SJSA1 (cell line): ENCODE results near the gene CHD2. TPM values are rescaled to one million over a fixed set of nuclear protein-coding genes. Genes with fewer than 3 reads are reported as not detected.
"Not testable (repeated sequence)": the region's sequence is repeated elsewhere in the genome, so short reads cannot be mapped to it uniquely, and the experiment has no call there.

Source experiments
- DNase-seq, 2 experiments: peaks; one replicate each; pipeline ENCODE4 v3.0.0-alpha.2; 2015 to 2020; ENCODE audit warnings: low spot score in 2 of 2, low read depth in 1 of 2
- H3K27ac ChIP-seq: fragments of 250-450 bp; sonication (Bioruptor Pico); 2 replicates; pipeline ENCODE4 v1.5.1; 2020; ENCODE audit warnings: mild to moderate bottlenecking, moderate library complexity
- H3K27me3 ChIP-seq: fragments of 250-450 bp; sonication (Bioruptor Pico); replicated peaks from 2 replicates; pipeline ENCODE4 v1.5.1; 2020; ENCODE audit warnings: mild to moderate bottlenecking, moderate library complexity
- H3K36me3 ChIP-seq: fragments of 250-450 bp; sonication (Bioruptor Pico); 2 replicates; pipeline ENCODE4 v1.5.1; 2020; ENCODE audit warnings: mild to moderate bottlenecking
- H3K4me1 ChIP-seq: fragments of 250-450 bp; sonication (Bioruptor Pico); replicated peaks from 2 replicates; pipeline ENCODE4 v1.6.1; 2021; ENCODE audit warnings: mild to moderate bottlenecking
- H3K4me3 ChIP-seq: fragments of 250-450 bp; sonication (Bioruptor Pico); 2 replicates; pipeline ENCODE4 v1.5.1; 2020; ENCODE audit warnings: mild to moderate bottlenecking
- H3K9me3 ChIP-seq: fragments of 250-450 bp; sonication (Bioruptor Pico); replicated peaks from 2 replicates; pipeline ENCODE4 v1.5.1; 2020; ENCODE audit warnings: mild to moderate bottlenecking
- total RNA-seq: library from RNA; depleted of rRNA; stranded (reverse); fragments of >200 nt; shearing (Covaris generic); gene quantifications from 2 replicates; pipeline ENCODE4 v1.2.3, GENCODE V29; 2014

The CHD2 gene
- total RNA-seq, 1 experiment from 2014 or later = 37.6 TPM

DNA sequence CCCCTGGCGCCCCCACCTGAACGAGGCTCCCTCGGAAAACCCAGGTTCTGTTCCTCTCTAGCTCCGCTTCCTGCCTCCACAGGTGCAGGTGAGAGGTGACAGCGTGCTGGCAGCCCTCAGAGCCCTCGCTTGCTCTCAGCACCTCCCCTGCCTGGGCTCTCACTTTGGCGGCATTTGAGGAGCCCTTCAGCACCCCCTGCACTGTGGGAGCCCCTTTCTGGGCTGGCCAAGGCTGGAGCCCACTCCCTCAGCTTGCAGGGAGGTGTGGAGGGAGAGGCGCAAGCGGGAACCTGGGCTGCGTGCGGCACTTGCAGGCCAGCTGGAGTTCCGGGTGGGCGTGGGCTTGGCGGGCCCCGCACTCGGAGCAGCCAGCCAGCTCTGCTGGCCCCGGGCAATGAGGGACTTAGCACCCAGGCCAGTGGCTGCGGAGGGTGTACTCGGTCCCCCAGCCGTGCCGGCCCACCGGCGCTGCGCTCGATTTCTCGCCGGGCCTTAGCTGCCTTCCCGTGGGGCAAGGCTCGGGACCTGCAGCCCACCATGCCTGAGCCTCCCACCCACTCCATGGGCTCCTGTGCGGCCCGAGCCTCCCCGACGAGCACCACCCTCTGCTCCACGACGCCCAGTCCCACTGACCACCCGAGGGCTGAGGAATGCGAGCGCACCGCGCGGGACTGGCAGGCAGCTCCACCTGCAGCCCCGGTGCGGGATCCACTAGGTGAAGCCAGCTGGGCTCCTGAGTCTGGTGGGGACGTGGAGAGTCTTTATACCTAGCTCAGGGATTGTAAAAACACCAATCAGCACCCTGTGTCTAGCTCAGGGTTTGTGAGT, 131.6 kb downstream of the CHD2 start:
- H3K4me3 ChIP-seq, H3K9me3 ChIP-seq, DNase-seq, H3K27me3 ChIP-seq, H3K27ac ChIP-seq: not testable (repeated sequence)
- peaks cover 13% of the 10 kb centered on the region for H3K4me1 ChIP-seq
- H3K36me3 ChIP-seq = peaks cover 21% of the 10 kb centered on the region

DNA sequence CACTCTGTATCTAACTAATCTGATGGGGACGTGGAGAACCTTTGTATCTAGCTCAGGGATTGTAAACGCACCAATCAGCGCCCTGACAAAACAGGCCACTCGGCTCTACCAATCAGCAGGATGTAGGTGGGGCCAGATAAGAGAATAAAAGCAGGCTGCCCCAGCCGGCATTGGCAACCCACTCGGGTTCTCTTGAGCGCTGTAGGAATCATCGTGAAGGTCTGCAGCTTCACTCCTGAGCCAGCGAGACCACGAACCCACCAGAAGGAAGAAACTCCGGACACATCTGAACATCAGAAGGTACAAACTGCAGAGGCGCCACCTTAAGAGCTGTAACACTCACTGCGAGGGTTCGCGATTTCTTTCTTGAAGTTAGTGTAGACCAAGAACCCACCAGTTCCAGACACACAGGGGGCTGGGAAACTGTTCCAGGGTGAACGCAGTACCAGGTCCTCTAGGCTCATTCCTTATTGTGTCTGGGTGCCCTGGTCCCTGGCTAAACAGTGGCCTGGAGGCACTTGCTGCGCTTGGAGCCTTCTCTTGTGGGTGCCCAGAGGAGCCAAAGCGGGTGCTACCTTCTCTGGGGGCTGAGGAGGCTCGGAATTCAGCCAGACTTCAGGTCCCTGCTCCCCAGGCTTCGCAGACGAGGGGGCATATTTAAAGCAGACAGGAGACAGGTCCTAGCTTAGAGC, 132.5 kb downstream of the CHD2 start:
- H3K27me3 ChIP-seq, H3K9me3 ChIP-seq, H3K4me3 ChIP-seq, H3K27ac ChIP-seq: not testable (repeated sequence)
- Histone ChIP-seq H3K36me3 (peaks cover 12% of the 10 kb centered on the region), H3K4me1 (peaks cover 21% of the 10 kb centered on the region)
- peak in 1 of 2 experiments; percentile 36 for DNase-seq

DNA sequence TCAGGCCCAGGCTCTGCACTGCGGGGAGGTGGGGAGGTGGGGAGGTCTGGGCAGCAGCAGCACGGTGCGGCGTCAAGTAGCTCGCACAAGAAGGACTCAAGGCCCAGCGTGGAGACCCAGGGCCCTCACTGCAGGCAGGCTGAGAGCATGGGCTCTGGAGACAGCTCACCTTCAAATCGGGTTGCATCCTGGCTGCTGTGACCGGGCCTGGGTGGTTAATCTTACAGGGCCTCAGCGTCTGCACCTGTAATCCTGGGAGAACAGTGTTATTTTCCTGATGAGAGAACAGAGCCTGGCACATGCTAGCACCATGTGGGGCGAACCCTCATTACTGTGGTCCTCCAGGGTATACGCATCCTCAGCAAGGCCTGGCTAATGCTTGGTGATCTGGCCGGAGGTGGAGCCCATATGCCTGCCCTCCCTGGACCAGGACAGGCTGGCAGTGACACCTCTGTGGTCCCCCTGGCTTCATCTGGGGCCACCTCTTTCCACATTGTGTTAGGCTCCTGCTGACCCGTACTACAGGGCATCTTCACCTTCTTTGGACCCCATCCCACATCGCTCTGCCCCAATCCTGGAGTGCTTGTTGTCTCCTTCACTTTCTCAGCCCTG, 133.4 kb downstream of the CHD2 start:
- Histone ChIP-seq H3K4me3 (no peak overlapping the region), H3K36me3 (peaks cover 4% of the 10 kb centered on the region; the same call in 1 of the 2 replicates), H3K27ac (no peak overlapping the region), H3K4me1 (peaks cover 21% of the 10 kb centered on the region), H3K27me3 (no peaks in the 10 kb centered on the region), H3K9me3 (no peaks in the 10 kb centered on the region)
- peak in 1 of 2 experiments; percentile 31 for DNase-seq

DNA sequence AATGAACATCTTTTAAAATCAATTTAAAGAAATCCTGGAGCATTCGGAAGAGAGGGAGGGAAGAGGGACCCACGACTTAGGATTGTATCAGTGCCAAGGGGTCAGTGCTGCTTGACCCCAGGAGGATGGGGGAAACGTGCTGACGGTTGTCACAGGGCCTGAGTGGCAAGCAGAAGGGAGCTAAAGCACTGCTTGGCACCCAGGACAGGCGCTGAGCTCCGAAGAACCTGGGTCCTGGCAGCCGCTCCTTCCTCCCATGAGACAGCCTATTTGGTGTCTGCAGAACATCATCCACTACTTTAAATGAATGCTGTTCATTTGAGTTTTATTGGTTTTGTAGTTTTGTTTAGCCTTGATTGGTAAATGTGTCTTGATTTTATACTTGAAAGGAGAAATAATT, 134.4 kb downstream of the CHD2 start:
- Histone ChIP-seq H3K27me3 (no peaks in the 10 kb centered on the region), H3K4me1 (peaks cover 20% of the 10 kb centered on the region)

DNA sequence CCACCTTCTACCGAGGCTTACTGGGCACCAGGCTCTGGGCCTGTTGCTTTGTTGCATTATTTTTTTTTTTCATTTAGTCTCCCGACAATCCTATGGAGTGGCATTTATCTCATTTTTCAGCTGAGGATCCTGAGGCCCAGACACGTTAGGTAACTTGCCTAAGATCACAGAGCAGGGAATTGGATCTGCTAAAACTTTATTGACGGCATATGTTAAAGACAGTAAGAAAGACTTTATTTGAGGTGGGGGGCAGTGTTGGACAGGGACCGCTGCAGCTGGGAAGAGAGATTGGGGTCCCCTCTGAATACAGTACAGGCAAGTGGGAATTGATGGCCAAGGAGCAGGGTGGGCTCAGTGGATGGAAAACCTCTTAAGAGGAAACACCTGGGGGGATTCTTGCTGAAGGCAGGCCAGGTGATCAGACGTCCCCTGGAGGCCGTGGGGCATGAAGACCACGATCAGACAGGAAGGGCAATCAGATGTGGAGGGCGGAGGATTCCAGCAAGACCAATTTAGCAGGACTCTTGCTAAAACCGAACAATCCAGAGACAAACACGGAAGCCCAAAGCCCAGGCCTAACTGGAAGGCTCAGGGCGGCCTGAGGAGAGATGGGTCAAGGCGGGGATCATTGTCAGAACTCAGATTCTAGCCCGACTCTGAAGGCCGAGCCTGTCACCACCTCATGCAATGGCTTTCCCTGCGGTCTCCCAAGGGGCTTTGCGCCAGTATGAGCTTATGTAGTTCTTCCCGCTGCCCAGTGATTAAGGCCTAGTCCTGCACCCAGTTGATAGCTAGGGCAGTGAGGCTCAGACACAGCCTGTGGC, 135.2 kb downstream of the CHD2 start:
- no peak overlapping the region for H3K27ac ChIP-seq
- H3K27me3 ChIP-seq = no peaks in the 10 kb centered on the region
- no peaks in the 10 kb centered on the region for H3K9me3 ChIP-seq
- H3K4me3 ChIP-seq = no peak overlapping the region
- DNase-seq = no peak
- H3K4me1 ChIP-seq = peaks cover 21% of the 10 kb centered on the region
- H3K36me3 ChIP-seq = no peaks in the 10 kb centered on the region

More for the DNA sequence above, 134.4 kb downstream of the CHD2 start:
- Histone ChIP-seq H3K9me3 (no peaks in the 10 kb centered on the region), H3K27ac (no peak overlapping the region), H3K4me3 (no peak overlapping the region), H3K36me3 (no peaks in the 10 kb centered on the region)
- no peak for DNase-seq

DNA sequence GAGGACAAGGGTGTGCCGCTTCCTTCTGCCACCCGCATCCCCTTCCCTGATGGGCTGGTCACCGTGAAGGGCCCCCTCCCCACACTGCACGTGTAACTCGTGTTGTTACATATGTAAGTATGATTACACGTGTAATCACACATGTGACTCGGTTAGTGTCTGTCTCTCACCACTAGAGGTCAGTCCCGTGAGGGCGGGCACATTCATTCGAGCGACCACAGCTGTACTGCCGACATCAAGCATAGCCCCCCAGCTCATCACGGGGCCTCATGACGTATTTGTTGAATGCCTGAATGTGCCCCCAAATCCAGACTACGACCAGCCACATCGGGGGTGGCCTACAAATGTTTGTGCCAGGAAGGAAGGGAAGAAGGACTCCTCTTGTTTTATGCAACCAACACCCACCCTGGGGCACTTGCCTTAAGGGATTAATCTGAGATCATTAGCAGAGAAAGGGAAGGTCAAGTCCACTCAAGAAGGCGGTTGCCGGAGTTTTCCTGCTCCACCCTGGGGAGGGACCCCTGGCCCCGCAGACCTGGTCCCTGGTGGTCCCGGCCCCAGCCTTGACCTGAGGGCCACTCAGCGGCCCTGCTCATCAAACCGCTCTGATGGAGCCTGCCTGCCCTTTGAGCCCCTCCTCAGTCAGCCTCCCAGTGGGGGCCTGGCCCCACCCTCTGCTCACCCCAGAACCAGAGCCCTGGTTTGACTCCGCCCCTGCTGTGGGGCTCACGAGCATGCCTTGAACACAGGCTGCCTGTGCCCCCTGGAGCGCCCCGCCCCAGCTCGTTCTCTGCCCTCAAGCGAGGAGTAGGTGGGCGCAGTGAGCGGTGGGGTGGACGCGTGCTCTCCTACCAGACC, 136.1 kb downstream of the CHD2 start:
- no peak overlapping the region for H3K27ac ChIP-seq
- DNase-seq = no peak

DNA sequence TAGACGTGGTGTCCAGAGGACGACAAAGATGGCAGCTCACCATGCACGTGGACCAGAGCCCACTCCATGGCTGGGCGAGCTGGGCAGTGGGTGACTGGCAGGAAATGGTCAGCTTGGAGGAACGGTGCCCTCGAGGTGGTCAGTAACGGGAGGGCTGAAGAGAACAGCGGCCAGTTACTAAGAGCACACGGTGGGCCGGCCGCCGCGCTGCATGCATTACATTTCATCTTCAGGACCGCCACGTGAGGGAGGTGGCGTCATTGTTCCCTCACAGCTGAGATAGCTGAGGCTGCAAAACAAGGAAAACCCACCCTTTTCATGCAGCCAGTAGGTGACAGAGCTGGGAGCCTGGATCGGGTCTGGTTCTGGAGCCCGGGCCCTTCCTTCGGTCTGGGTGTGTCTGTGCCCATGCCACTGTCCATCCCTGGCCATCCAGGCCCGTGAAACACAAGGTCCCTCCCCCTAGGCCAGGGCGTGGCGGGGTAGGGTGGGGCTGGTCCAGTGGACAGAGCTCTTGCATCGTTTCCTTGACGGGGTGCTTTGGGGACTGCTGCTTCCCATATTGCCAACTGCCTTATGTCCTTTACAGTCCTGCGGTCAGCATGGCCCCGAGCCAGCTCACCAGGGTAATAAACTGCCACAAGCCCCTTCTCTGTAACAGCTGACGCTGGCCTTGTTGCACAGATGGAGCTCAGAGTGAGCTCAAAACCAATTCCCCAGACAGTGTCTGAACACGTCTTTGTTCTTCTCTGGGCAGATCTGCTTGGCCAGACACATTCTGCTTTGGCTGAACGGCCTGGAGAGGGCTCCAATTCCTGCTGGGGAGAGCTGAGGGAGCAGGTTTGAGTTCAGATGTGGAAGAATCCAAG, 137.1 kb downstream of the CHD2 start:
- peak in 1 of 2 experiments; percentile 39 for DNase-seq
- Histone ChIP-seq H3K4me3 (no peak overlapping the region), H3K9me3 (no peaks in the 10 kb centered on the region), H3K27ac (no peak overlapping the region), H3K27me3 (no peaks in the 10 kb centered on the region), H3K36me3 (no peaks in the 10 kb centered on the region), H3K4me1 (peaks cover 24% of the 10 kb centered on the region)

More for the DNA sequence above, 136.1 kb downstream of the CHD2 start:
- Histone ChIP-seq H3K27me3 (no peaks in the 10 kb centered on the region), H3K36me3 (no peaks in the 10 kb centered on the region), H3K4me1 (peaks cover 22% of the 10 kb centered on the region), H3K9me3 (no peaks in the 10 kb centered on the region), H3K4me3 (no peak overlapping the region)

DNA sequence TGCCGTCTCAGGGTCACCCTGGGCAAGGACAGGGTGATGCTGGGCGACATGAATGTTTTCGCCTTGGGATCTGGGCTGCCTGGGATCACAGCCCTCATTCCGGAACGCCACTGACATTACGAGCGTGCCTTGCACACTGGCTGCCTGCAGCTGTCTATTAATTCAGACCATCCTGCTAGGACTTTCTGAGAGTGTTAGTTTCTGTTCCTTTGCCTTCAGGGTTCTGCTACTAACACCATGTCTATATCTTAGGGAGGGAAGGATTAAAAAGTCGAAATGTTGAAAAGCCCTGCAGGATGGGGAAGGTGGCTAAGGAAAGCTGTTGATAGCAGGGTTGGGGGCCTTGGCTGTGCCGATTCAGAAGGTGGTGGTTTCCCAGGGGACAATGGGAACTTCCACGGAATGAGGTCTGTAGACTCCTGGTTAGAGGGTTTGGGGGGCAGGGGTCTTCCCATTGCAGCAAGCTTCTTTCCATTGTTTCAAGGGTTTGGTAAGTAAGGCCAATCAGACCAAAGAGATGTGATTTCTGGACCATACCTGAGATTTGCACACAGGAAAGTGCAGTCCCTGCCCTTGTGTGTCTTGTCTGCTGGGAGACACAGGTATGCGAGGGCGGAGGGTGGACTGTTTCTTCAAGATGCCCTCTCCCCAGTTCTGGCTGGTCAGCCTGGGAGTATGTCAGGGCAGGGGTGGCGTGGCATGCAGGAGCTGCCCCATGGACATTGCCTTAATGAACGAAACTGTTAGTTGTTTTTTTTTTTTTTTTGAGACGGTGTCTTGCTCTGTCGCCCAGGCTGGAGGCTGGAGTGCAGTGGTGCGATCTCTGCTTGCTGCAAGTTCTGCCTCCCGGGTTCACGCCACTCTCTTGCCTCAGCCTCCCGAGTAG, 137.9 kb downstream of the CHD2 start:
- DNase-seq = no peak
- no peak overlapping the region for H3K27ac ChIP-seq
- no peaks in the 10 kb centered on the region for H3K36me3 ChIP-seq
- H3K27me3 ChIP-seq = no peaks in the 10 kb centered on the region
- peaks cover 24% of the 10 kb centered on the region for H3K4me1 ChIP-seq
- no peaks in the 10 kb centered on the region for H3K9me3 ChIP-seq
- no peak overlapping the region for H3K4me3 ChIP-seq

DNA sequence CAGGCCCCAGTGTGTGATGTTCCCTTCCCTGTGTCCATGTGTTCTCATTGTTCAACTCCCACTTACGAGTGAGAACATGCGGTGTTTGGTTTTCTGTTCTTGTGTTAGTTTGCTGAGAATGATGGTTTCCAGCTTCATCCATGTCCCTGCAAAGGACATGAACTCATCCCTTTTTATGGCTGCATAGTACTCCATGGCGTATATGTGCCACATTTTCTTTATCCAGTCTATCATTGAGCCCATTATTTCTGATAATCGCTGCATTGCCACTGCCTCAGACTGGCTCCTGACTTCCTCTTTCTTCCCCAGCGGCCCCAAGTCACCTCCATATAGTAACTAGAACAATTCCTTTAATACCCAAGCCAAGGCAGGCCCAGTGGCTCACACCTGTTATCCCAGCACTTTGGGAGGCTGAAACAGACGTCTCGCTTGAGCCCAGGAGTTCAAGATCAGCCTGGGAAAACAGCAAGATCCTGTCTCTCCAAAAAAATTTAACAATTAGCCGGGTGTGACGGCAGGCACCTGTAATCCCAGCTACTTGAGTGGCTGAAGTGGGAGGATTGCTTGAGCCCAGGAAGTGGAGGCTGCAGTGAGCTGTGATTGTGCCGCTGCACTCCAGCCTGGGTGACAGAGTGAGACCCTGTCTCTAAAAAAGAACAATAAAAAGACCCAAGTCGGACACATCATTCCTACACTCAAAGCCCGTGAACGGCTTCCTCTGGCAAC, 139.6 kb downstream of the CHD2 start:
- not testable (repeated sequence) for H3K4me3 ChIP-seq, H3K36me3 ChIP-seq, H3K27ac ChIP-seq, H3K27me3 ChIP-seq, DNase-seq, H3K9me3 ChIP-seq
- H3K4me1 ChIP-seq = peaks cover 24% of the 10 kb centered on the region

DNA sequence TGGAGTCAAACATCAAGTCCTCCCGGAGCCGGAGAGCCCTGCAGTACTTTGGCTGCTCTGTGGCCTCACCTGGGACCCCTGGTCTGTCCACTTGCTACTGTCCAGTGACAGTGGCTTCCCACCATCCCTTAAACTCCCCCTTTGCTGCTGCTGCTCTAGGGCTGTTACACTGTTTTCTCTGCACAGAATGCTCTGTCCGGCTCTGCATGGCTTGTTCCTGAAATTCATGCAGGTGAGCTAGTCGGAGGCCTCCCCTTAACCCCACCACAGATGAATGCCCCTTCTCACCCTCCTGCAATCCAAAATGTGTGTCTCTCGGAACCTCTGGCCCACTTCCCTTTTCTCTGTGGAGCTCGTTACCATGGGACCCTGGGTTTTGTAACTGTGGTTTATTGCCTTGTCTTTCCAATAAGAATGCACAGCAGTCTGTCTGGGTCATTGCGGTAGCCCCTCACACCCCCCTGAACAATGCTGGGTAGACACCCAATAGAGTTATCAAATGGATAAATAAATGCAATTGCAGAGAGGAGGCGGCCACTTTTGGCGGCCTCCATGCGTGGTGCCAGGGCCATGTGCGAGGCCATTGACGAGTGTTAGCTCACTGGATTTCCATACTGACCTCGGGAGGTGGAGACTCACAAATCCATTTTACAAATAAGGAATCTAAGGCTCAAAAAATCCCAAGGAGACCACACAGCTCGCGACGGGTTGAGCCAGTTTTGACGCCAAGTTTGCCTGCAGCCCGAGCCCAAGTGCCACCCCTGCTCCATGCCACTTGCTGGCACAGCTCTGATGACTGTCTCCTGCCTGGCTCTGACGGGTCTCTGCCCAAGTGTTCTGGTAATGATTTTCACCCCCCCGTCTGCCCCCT, 140.4 kb downstream of the CHD2 start:
- Histone ChIP-seq H3K4me1 (peaks cover 24% of the 10 kb centered on the region), H3K27ac (no peak overlapping the region), H3K27me3 (no peaks in the 10 kb centered on the region), H3K36me3 (peaks cover 7% of the 10 kb centered on the region), H3K4me3 (no peak overlapping the region), H3K9me3 (no peaks in the 10 kb centered on the region)
- peak in 1 of 2 experiments; percentile 16 for DNase-seq
